K562 (cell line): ENCODE results near the gene SLC20A1. TPM values are rescaled to one million over a fixed set of nuclear protein-coding genes. Genes with fewer than 3 reads are reported as not detected.

Experiments used
- ATAC-seq: fragments of 200-7000 bp; cut with Tn5 transposase; 3 replicates; pipeline ENCODE4 v1.9.1; 2020; ENCODE audit warnings: moderate library complexity
- BruUV-seq: library from RNA; stranded (reverse); fragments of 400-500 nt; replicated peaks from 2 replicates; lab custom pipeline; 2021; lab: Mats Ljungman, UMichigan
- CTCF ChIA-PET: fragments of 300-600 bp; formaldehyde crosslinking; extraction: SDS; loops from one replicate; lab custom pipeline; 2021; ENCODE audit warnings: low intra/inter-chr PET ratio; lab: Yijun Ruan, JAX
- POLR2A ChIA-PET: fragments of 300-600, 350-650 bp; sonication (Branson Sonifier 250); formaldehyde crosslinking; extraction: SDS; loops from one replicate; lab custom pipeline; 2021; ENCODE audit warnings: antibody characterized with exemption, inconsistent platforms; lab: Yijun Ruan, JAX
- DNase-seq, 4 experiments: peaks; one replicate each; pipeline versions ENCODE4 v3.0.0 to v3.0.0-alpha.2; 2011 to 2018; ENCODE audit warnings: low spot score in 3 of 4, mixed read lengths in 3 of 4; ENCODE audit errors: extremely low read depth in 1 of 4
- FAIRE-seq: peaks from 2 replicates; lab custom pipeline; 2011; peaks lifted over from hg19 to GRCh38; lab: Jason Lieb, UNC
- H2AFZ ChIP-seq: 2 replicates; pipeline ENCODE4 v1.6.0; 2011; ENCODE audit warnings: low read depth, low read length, control low read depth, inconsistent platforms
- H3K27ac ChIP-seq: fragments of 200-600 bp; 3 replicates; pipeline ENCODE4 v1.8.0; 2011; ENCODE audit warnings: low read depth, mild to moderate bottlenecking, control low read depth, inconsistent platforms, low read length, moderate library complexity, mixed read lengths; ENCODE audit errors: extremely low read depth
- H3K27me3 ChIP-seq, 2 experiments: fragments of 300-600 bp in 1 of 2; 2 replicates in 1 of 2; 3 replicates in 1 of 2; pipeline versions ENCODE4 v1.6.0 to v1.8.0; 2011; ENCODE audit warnings: inconsistent platforms in 2 of 2, low read length in 2 of 2, mild to moderate bottlenecking in 1 of 2, mixed read lengths in 1 of 2, moderate library complexity in 1 of 2; ENCODE audit not compliant: control insufficient read depth in 2 of 2, insufficient read depth in 2 of 2
- H3K36me3 ChIP-seq: fragments of 300-600 bp; 3 replicates; pipeline ENCODE4 v1.8.0; 2011; ENCODE audit warnings: mild to moderate bottlenecking, low read length, inconsistent platforms; ENCODE audit not compliant: control insufficient read depth, insufficient read depth
- H3K4me1 ChIP-seq, 2 experiments: fragments of 200-600 bp in 1 of 2; replicated peaks in 1 of 2; 2 replicates in 1 of 2; 3 replicates in 1 of 2; pipeline versions ENCODE4 v1.5.1 to v1.8.0; 2011; ENCODE audit warnings: inconsistent platforms in 2 of 2, low read length in 2 of 2, mild to moderate bottlenecking in 1 of 2, mixed read lengths in 1 of 2, moderate library complexity in 1 of 2; ENCODE audit not compliant: control insufficient read depth in 2 of 2, insufficient read depth in 2 of 2
- H3K4me2 ChIP-seq: 2 replicates; pipeline ENCODE4 v1.6.1; 2011; ENCODE audit warnings: low read length, control low read depth, inconsistent platforms, mixed read lengths; ENCODE audit not compliant: insufficient read depth
- H3K4me3 ChIP-seq: fragments of 200-600 bp; sonication (generic), shearing (Covaris generic); 2 replicates; pipeline ENCODE4 v1.5.1; 2016; ENCODE audit warnings: control low read depth, inconsistent platforms
- H3K79me2 ChIP-seq: fragments of 200-600 bp; 3 replicates; pipeline ENCODE4 v1.8.0; 2011; ENCODE audit warnings: low read length, inconsistent platforms; ENCODE audit not compliant: control insufficient read depth, insufficient read depth
- H3K9ac ChIP-seq, 2 experiments: 2 replicates each; pipeline versions ENCODE4 v1.6.0 to v1.6.1; 2011; ENCODE audit warnings: low read depth in 2 of 2, low read length in 2 of 2, control low read depth in 1 of 2, inconsistent platforms in 1 of 2, mild to moderate bottlenecking in 1 of 2, mixed read lengths in 1 of 2; ENCODE audit not compliant: insufficient read depth in 1 of 2
- H3K9me1 ChIP-seq: one replicate; pipeline ENCODE4 v1.6.0; 2011; ENCODE audit warnings: inconsistent platforms, mild to moderate bottlenecking, low read length, moderate library complexity; ENCODE audit not compliant: control insufficient read depth, insufficient read depth
- H3K9me3 ChIP-seq: replicated peaks from 2 replicates; pipeline ENCODE4 v1.5.1; 2011; ENCODE audit warnings: low read depth, low read length, inconsistent platforms; ENCODE audit not compliant: control insufficient read depth, insufficient read depth
- H4K20me1 ChIP-seq: replicated peaks from 2 replicates; pipeline ENCODE4 v1.6.1; 2011; ENCODE audit warnings: low read length, inconsistent platforms, mixed read lengths; ENCODE audit not compliant: control insufficient read depth, insufficient read depth
- AFF1 ChIP-seq, 2 experiments: fragments of 450-650 bp; IDR thresholded peaks; 2 replicates each; pipeline ENCODE4 v1.6.1; 2018; ENCODE audit warnings: mild to moderate bottlenecking in 2 of 2, low read depth in 1 of 2; ENCODE audit not compliant: partially characterized antibody in 2 of 2
- CBFA2T3 ChIP-seq: fragments of 450-650 bp; IDR thresholded peaks from 2 replicates; pipeline ENCODE4 v1.6.1; 2017
- CHD2 ChIP-seq: IDR thresholded peaks from 2 replicates; pipeline ENCODE4 v1.6.1; 2011; ENCODE audit warnings: low read depth, low read length
- CTCF ChIP-seq, 3 experiments: IDR thresholded peaks in 2 of 3; conservative IDR thresholded peaks in 1 of 3; 2 replicates each; pipeline ENCODE4 v1.5.1; 2011 to 2012; ENCODE audit warnings: low read length in 3 of 3, mild to moderate bottlenecking in 3 of 3, control low read depth in 2 of 3, improper control_type of control experiment in 1 of 3, inconsistent platforms in 1 of 3, low read depth in 1 of 3, mixed read lengths in 1 of 3, moderate library complexity in 1 of 3; ENCODE audit not compliant: insufficient read depth in 2 of 3
- DIDO1 ChIP-seq: fragments of 450-650 bp; IDR thresholded peaks from 2 replicates; pipeline ENCODE4 v1.6.1; 2016; ENCODE audit warnings: low read depth, missing biosample characterization, missing genetic modification characterization
- KDM5B ChIP-seq: fragments of 200-600 bp; sonication (generic); IDR thresholded peaks from 2 replicates; pipeline ENCODE4 v1.6.1; 2012; ENCODE audit warnings: low read depth, mild to moderate bottlenecking, moderate library complexity, low read length, control low read depth, inconsistent platforms; ENCODE audit not compliant: insufficient replicate concordance
- MCM2 ChIP-seq: fragments of 450-650 bp; IDR thresholded peaks from 2 replicates; pipeline ENCODE4 v1.6.1; 2017; ENCODE audit warnings: low read depth, mild to moderate bottlenecking
- PHB2 ChIP-seq: fragments of 450-650 bp; IDR thresholded peaks from 2 replicates; pipeline ENCODE4 v1.6.1; 2017; ENCODE audit warnings: low read depth
- POLR2AphosphoS2 ChIP-seq: IDR thresholded peaks from 2 replicates; pipeline ENCODE4 v1.6.1; 2012; ENCODE audit warnings: low read length, improper control_type of control experiment
- POU5F1 ChIP-seq: fragments of 150-350 bp; IDR thresholded peaks from 2 replicates; pipeline ENCODE4 v1.6.1; 2014; ENCODE audit warnings: borderline replicate concordance, low read length, low read depth, mild to moderate bottlenecking; ENCODE audit not compliant: partially characterized antibody
- PRMT5 ChIP-seq: sonication (generic); formaldehyde crosslinking; IDR thresholded peaks from 2 replicates; pipeline ENCODE4 v1.5.0; 2020; ENCODE audit warnings: missing genetic modification reagents
- RBFOX2 ChIP-seq: fragments of 200-400 bp; formaldehyde crosslinking; IDR thresholded peaks from 2 replicates; pipeline ENCODE4 v1.6.1; 2017; ENCODE audit warnings: low read depth, mild to moderate bottlenecking, low read length, moderate library complexity
- SMAD2 ChIP-seq: fragments of 150-350 bp; IDR thresholded peaks from 2 replicates; pipeline ENCODE4 v1.6.1; 2014; ENCODE audit warnings: low read depth, mild to moderate bottlenecking, low read length
- SREBF2 ChIP-seq: sonication (generic); formaldehyde crosslinking; IDR thresholded peaks from 2 replicates; pipeline ENCODE4 v1.4.0; 2020; ENCODE audit warnings: mild to moderate bottlenecking, missing genetic modification reagents
- TAF9B ChIP-seq: fragments of 450-650 bp; IDR thresholded peaks from 2 replicates; pipeline ENCODE4 v1.6.1; 2018; ENCODE audit warnings: mild to moderate bottlenecking; ENCODE audit not compliant: partially characterized antibody
- ZBTB34 ChIP-seq: fragments of 250-450 bp; sonication (Bioruptor Pico); IDR thresholded peaks from 2 replicates; pipeline ENCODE4 v1.8.0; 2021; ENCODE audit warnings: mild to moderate bottlenecking, moderate library complexity
- WGBS: fragments of 100-300 bp; shearing (Covaris generic); methylation state at CpG from one replicate; pipeline ENCODE4 v1.1.6; 2016; ENCODE audit warnings: low coverage, mixed read lengths; ENCODE audit not compliant: insufficient coverage; ENCODE audit errors: missing lambda C conversion rate; 5-methylcytosine and 5-hydroxymethylcytosine counted together
- in situ Hi-C: fragments of 300-500 bp; cut with MboI; formaldehyde crosslinking; loops from 4 replicates; pipeline ENCODE4 v1.15.0; 2018; ENCODE audit warnings: inconsistent platforms, mixed read lengths
- intact Hi-C: fragments of 100-400 bp; cut with micrococcal nuclease; formaldehyde crosslinking; loops from 2 replicates; pipeline ENCODE4 v1.14.2; 2022
- polyA plus RNA-seq, 8 experiments: library from polyadenylated mRNA; depleted of rRNA in 4 of 8; stranded (reverse) in 5 of 8; unstranded in 3 of 8; fragments of >200 nt; fragmentation: Nextera tagmentation in 2 of 8; fragmentation: Illumina TruSeq in 1 of 8; extraction: Ambion mirVana in 2 of 8; extraction: Trizol in 1 of 8; gene quantifications; 2 replicates each; pipeline versions ENCODE4 v1.2.1 to v1.2.3, GENCODE V29; 2011 to 2014; ENCODE audit warnings: inconsistent platforms in 1 of 8, missing spikeins in 1 of 8
- total RNA-seq, 7 experiments: library from RNA; depleted of rRNA in 6 of 7; stranded (reverse); fragments of >200 nt in 6 of 7; fragmentation: Illumina TruSeq in 2 of 7; extraction: Trizol in 2 of 7; gene quantifications; 2 replicates each; pipeline versions ENCODE4 v1.2.1 to v1.2.3, GENCODE V29; 2011 to 2021; ENCODE audit warnings: low replicate concordance in 1 of 7

SLC20A1 gene
- total and polyA plus RNA-seq, 9 of the 15 experiments (the other 6 are each of a cell fraction or from before 2014, with no cell fraction given) = 53.8 to 150 (median 74.7) TPM

- POLR2A ChIA-PET = interaction anchor here (0.6 to 1.9 kb wide), 12 partner anchors 9 to 52 kb away, joined by 3 to 19 read pairs (median 4); partner anchors contain the start of gene SLC20A1
- no peak overlapping the region for H3K4me3 ChIP-seq
- CTCF ChIA-PET = interaction anchor here (0.5 to 0.8 kb wide), 2 partner anchors 67 to 108 kb away, joined by 3 read pairs; no protein-coding TSS in a partner anchor
- H3K4me2 ChIP-seq = peak overlapping the region; percentile 40; the same call in 1 of the 2 replicates
- no peaks in the 10 kb centered on the region for H3K27me3 ChIP-seq
- H3K79me2 ChIP-seq = no peaks in the 10 kb centered on the region
- BruUV-seq = no TSS peak
- H3K36me3 ChIP-seq = no peaks in the 10 kb centered on the region
- H3K4me1 ChIP-seq = peaks cover 38 to 40% of the 10 kb centered on the region in 2 experiments
- peak overlapping the region; percentile 1 to 71; a peak in 1 of 4 replicates for H3K9ac ChIP-seq
- DNase-seq (peak; percentile 84 to 97 (median 87)), FAIRE-seq (peak; percentile 99), ATAC-seq (peak; percentile 95)
- no peaks in the 10 kb centered on the region for H3K9me3 ChIP-seq
- intact Hi-C loops = no loop called here
- in situ Hi-C loops = no loop called here
- peak overlapping the region; percentile 70 for H3K27ac ChIP-seq
- WGBS = 0% methylated on average over 5 of the region's 5 CpGs
- H2AFZ ChIP-seq = peak overlapping the region; percentile 21
- no peaks in the 10 kb centered on the region for H3K9me1 ChIP-seq
- H4K20me1 ChIP-seq = no peaks in the 10 kb centered on the region
- no peak for TF ChIP-seq POU5F1
- TF ChIP-seq ZBTB34 = no peak
- no peak for TF ChIP-seq PHB2
- TF ChIP-seq AFF1 (IDR thresholded peaks at IDR 0.05; ENCODE audit: low read depth in 1 of 2, partially characterized antibody in 2 of 2) = no peak
- no peak for TF ChIP-seq PRMT5 (CRISPR knock-in tag)
- no peak for TF ChIP-seq CHD2
- no peak for TF ChIP-seq DIDO1 (tag)
- no peak for TF ChIP-seq TAF9B
- TF ChIP-seq CBFA2T3 = peak; percentile 62
- TF ChIP-seq POLR2AphosphoS2 = no peak
- TF ChIP-seq MCM2 = no peak
- 0 out of 6 replicates have a peak, but pooled peaks of 1 of the 3 experiments have one; percentile 4 for TF ChIP-seq CTCF (IDR thresholded peaks at IDR 0.05 in 2 of 3, conservative IDR thresholded peaks at IDR 0.05 in 1 of 3; ENCODE audit: insufficient read depth in 2 of 3, low read depth in 1 of 3, low read length in 3 of 3)
- no peak for TF ChIP-seq SREBF2
- TF ChIP-seq KDM5B = no peak
- no peak for TF ChIP-seq SMAD2
- TF ChIP-seq RBFOX2 = no peak
Observed at GRCh38 chr2:112692495-112692911, 46.8 kb downstream of the SLC20A1 start.
